Activated CD4-positive, alpha-beta T cell treated with anti-CD3 and anti-CD28 coated beads, Interleukin-2, amount 50 U/mL, for 1 hour (primary cell): ENCODE results near the gene ABCA8.

Experiments
- DNase-seq: peaks from one replicate; pipeline ENCODE4 v3.0.0-alpha.2; 2020

The ABCA8 gene

DNA sequence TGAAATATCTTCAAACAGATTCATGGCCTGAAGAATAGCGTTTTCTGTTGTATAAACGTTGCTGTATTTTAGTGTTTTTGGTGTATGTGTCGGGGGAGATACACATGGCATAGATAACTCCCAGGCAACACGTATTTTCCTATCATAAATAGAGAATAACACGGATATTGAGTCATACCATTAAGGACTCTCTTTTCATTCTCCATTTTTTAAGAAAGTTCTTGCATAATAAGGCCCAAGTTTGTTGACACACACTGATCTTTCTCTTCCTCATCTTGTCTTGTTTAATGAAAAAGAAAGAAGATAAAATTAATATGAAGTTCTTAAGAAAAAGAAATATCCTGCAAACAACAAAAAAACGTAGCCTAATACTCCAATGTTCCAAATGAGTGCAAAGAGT lies 13.4 kb downstream of the ABCA8 start:
- no peak for DNase-seq

DNA sequence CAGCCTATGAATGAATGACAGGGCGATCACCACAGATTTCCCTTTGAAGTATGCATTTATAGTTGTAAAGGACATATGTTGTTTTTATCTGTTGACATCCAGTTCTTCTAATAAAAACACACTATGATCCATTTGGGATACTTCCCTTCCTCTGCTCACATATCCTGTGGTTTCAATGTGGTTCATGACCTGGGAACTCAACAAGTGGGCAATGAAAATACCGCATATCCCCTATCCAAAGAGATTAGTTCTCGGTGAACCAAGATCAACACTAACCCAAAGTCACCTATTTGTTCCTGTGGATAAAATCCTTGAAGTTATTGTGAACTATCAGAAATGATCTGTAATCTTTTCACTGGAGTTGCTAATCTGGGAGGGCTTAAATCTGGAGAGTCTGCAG lies 16.0 kb downstream of the ABCA8 start:
- DNase-seq = no peak

GRCh38 chr17:68937890-68938514 lies 17.2 kb downstream of the ABCA8 start:
- DNase-seq = no peak

DNA sequence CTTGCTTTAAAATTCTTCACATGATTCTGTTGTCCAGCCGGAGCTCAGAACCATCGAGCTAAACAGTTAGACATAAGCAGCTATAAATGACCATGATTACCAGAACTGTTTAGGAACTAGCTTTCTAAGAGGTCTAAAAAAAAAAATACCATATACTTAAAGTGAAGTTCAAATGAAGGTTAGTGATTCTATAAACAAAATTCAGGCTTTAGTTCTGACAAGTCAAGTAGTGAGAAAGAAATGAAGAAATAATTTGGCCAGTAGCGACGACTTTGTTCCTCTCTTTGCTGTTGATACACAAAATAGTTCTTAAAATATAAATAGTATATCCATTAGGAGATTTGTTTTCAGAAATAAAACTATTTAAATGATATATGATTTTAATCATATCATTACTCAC lies 27.7 kb downstream of the ABCA8 start:
- DNase-seq = no peak

GRCh38 chr17:68924793-68925720 lies 30.1 kb downstream of the ABCA8 start:
- no peak for DNase-seq

DNA sequence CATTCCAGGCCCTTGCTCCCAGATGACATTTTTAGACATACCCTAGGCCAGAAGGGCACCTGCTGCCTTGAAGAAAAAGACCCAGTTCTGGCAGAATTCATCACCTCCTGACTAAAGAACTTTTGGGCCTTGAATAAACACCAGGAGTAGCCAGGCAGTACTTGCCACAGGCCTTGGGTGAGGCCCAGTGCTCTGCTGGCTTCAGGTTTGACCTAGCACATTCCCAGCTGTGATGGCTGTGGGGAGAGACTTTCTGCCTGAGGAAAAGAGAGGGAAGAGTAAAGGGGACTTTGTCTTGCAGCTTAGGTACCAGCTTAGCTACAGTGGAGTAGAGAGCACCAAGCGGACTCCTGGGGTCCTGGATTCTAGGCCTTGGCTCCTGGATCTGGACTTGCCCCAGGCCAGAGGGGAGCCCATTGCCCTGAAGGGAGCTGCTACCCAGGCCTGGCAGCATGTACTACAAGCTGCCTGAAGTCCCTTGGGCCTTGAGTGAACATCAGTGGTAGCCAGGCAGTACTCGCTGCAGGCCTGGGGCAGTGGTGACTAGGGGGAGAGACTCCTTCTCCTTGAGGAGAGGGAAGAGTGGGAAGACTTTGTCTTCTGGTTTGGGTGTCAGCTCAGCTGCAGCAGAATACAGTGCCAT lies 44.3 kb downstream of the ABCA8 start:
- no peak for DNase-seq

DNA sequence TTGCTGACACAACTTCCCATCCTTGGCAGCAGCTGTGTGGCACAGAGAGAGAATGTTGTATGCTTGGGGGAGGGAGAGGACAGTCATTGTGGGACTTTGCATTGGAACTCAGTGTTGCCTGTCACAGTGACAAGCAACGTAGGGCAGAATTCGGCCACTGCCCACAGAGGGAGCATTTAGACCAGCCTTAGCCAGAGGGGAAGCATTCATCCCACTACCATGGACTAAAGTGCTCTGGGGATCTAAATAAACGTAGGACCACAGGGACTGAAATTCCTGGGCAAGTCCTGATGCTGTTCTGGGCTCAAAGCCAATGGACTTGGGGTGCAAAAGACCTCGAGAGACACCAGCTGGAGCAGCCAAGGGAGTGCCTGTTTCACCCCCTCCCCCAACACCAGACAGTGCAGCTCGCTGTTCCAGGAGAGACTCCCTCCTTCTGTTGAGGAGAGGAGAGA lies 44.9 kb downstream of the ABCA8 start:
- DNase-seq = no peak

DNA sequence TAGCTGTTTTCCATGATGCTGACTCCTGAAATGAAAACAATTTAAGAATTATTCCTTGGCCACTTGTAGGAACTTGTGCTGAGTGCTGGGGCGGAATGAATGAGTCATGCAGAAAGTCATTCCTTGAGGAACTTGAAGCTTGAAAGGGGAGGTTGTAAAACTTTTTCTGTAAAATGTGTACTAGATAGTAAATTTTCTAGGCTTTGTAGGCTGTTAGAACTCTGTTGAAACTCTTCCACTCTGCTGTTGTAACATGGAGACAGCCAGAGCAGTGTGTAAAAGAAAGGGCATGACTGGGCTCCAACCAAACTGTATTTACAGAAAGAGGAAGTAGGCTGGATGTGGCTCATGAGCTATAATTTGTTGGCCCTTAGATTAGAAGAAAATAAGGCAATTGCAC lies 46.1 kb downstream of the ABCA8 start:
- no peak for DNase-seq

- no peak for DNase-seq
Measured at GRCh38 chr17:68908045-68908444, 47.1 kb downstream of the ABCA8 start.

DNA sequence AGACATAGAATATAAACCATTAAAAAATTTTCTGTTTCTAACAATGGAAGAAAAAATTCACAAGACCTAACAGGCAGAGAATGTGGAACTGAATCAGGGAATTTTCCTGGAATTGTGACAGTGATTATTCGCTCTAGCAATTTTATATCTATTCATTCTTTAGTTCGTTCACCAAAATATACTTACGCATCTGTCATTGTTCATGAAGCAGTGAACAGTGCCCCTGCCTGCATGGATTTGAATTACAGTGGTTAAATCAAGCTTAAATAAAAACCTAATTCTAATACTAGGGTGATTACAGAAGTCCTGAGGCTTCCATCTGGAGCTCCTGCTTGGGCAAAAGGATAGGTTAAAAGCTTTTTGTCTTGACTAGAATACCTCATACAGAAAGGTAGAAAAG lies 48.6 kb downstream of the ABCA8 start:
- no peak for DNase-seq

DNA sequence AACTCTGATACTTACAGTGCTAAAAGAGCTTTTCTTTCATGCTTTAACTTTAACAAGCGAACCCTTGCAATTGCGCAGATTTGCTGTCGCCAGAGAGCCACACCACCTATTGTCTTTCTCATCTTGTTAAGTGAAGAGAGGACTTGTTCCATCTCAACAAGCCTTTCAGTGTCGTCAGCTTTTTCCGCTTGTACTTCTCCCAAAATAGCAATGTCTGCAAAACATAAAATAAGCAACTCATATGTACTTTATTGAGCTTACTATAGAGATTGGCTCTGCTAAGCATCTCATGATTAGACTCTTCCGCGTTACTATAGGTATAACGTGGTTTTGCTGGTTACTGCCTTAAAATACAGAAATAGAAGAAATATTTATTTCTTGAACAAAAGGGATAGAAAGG lies 51.9 kb downstream of the ABCA8 start:
- no peak for DNase-seq

DNA sequence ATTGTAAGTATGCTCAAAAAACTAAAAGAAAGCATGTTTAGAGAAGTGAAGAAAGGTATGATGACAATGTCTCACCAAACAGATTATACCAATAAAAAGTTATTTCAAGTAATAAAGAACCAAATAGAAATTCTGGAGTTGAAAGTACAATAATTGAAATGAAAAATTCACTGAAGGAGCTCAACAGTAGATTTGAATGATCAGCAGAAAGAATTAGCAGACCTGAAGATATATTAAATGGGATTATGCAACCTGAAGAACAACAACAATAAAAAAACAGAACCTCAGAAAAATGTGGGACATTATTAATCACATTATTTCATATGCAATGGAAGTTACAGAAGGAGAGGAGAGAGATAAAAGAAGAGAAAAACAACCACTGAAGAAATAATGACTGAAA lies 57.6 kb downstream of the ABCA8 start:
- no peak for DNase-seq

DNA sequence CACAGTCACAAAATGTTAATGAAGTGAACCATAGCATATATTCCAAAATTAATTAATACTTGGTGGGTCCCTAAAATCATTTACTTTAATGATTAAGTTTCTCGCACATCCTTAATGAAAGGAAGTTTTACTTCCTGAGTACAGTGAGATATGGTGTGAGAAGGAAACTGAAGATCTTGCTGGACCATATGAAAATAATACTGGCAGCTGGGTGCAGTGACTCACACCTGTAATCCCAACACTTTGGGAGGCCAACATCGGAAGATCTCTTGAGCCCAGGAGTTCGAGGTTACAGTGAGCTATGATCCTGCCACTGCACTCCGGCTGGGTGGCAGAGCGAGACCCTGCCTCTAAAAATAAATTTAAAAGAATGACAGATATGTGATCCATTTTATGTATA lies 62.5 kb downstream of the ABCA8 start:
- DNase-seq = no peak

DNA sequence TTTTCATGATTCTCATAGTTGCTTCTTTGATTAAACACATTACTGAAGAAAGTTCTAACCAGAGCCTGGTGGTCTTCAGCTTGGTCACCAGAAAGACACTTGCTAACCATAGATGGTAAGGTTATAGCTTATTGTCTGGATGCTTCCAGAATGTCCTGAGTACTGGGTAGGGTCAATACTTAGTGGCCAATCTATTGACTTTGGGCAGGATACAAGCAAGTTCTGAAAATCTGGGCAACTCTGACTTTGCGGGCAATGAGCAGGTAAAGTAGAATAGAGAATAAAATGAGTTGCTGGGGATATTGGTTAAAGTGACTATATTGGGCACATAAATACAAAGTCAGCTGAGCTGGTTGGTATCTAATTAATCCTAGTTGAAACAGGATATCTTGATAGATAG lies 63.0 kb downstream of the ABCA8 start:
- no peak for DNase-seq

DNA sequence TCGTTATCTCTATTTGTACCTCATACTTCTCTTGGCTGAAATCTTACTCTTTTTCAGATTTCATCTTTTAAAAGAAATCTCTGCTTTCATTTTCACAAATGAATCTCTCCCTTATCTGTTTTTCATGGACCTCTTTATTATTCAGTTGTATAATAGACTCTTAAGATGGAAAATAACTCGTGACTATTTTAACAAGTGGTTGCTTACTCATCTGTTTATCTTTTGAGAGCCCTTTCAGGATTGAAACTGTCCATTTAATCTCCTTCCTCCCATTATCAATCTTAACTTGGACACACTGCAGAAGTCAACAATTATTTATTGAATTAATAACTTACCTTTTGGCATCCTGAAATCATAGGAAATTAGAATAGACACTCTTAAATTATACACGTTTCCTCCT lies 68.8 kb downstream of the ABCA8 start:
- DNase-seq = no peak

DNA sequence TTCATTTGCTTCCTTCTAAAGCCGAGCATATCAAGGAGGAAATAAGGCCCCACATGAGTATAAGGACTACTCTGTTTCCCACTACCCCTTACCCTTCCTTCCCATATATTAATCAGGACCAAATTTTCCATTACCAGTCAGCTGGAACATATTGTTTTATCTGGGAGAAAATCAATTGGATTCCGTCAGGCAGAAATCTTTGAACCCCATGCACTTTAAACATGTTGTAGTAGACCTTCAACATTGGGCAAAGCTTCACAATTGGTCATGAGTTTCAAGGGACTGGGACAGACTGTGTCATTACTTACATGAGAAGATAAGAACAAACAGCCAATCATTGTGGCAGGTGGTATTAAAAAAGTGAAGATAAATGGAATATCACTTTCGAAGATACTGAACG lies 70.3 kb downstream of the ABCA8 start:
- DNase-seq = no peak

DNA sequence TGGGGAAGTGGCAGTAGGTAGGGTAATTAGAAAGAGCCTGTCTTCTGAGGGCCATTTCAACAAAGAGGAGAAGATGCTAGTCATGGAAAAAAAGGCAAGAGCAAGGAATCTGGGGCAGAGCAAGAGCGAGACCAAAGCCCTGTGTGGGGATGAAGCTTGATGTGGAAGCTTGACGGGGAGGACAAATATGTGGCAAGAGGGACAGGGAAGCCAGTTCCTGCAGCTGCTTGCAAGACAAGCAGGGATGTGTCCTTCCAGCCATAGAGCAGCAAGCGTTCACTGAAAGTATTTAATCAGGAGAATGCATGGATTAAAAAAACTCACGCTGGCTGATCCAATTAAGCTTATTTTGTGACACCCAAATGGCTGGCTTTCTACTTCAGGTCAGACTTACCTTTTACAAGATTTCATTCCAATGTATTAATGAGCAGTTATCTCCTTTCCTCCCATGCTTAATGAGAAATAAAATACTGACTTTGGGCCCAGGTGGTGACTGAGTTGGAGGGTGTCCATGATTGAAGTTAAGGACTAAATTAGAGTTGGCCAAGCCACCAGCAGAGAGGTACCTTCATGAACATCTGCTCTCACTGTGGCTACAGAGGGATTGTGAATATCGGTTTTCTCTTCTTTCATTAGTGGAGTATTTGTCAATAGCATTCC lies 76.8 kb downstream of the ABCA8 start:
- no peak for DNase-seq

- no peak for DNase-seq
Measured at GRCh38 chr17:68871447-68871846, 83.7 kb downstream of the ABCA8 start.

GRCh38 chr17:68870976-68871375 lies 84.2 kb downstream of the ABCA8 start:
- no peak for DNase-seq

GRCh38 chr17:68870161-68870826 lies 84.9 kb downstream of the ABCA8 start:
- no peak for DNase-seq

DNA sequence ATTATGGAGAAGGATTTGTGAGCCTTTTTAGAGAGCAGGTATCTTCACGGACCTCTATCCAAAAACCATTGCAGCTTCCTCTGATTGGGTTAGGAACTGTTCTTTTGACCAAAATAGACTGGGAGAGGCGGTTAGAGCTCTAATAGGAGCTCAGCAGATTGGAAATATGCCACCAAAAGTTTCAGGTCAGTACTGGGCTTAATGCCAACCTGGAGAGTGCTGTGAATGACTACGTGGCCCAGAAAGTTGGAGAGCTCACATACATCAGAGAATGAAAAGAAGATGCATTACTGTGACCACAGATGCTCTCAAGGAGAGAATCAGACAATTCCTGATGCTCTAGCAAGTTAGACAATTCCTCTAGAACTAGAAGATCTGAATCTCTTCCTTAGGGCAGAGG lies 86.5 kb downstream of the ABCA8 start:
- DNase-seq = no peak

- no peak for DNase-seq
Measured at GRCh38 chr17:68867759-68868516, 87.3 kb downstream of the ABCA8 start.
